ENCODE data around the gene CCDC14.
"Not testable (repeated sequence)": the region's sequence is repeated elsewhere in the genome, so short reads cannot be mapped to it uniquely, and the experiment has no call there.

The CCDC14 gene, protein sequence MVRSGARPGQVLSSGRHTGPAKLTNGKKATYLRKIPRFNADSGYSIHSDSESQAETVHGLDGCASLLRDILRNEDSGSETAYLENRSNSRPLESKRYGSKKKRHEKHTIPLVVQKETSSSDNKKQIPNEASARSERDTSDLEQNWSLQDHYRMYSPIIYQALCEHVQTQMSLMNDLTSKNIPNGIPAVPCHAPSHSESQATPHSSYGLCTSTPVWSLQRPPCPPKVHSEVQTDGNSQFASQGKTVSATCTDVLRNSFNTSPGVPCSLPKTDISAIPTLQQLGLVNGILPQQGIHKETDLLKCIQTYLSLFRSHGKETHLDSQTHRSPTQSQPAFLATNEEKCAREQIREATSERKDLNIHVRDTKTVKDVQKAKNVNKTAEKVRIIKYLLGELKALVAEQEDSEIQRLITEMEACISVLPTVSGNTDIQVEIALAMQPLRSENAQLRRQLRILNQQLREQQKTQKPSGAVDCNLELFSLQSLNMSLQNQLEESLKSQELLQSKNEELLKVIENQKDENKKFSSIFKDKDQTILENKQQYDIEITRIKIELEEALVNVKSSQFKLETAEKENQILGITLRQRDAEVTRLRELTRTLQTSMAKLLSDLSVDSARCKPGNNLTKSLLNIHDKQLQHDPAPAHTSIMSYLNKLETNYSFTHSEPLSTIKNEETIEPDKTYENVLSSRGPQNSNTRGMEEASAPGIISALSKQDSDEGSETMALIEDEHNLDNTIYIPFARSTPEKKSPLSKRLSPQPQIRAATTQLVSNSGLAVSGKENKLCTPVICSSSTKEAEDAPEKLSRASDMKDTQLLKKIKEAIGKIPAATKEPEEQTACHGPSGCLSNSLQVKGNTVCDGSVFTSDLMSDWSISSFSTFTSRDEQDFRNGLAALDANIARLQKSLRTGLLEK

DNA sequence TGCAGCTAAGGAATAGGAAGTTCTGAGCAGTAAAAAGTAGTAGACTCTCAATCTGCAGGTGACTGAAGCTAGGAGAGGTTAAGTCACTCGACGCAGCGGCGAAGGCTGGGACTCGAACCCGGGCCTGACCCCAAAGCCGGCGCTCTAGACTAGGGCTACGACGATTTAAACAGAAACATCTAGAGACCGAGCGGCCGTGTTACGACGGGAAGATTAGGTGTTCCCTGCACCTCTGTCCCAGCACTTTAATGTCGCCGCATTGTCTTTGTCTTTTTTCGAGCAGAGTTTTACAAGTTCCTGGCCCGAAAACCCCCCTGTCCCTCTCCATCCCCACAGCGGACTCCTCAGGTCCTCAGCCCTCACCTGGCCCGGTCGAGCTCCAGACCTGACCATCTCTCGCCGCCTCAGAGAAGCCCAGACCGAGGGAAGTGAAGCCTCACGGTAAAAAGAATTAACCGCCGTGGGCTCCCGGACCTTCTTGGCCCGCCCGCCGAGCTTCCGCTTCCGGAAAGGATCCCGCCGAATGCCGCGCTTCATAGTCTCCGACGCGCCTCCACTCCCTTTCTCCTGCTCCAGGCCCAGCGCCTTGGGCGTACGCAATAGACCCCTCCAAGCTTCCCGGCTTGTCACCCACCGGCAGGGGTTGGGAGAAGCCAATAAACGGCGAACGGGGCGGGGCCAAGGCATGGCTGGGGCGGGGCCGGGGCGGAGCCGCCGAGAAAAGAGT, at the start of gene CCDC14:
CCDC14 (minus strand) TSS at position 449 of the 727 bp plus-strand sequence; CDS start at position 393, 56 bp downstream.
- peak; percentile 55 to 73 for DNase-seq (ENCODE audit: low read depth in 2 of 2)

DNA sequence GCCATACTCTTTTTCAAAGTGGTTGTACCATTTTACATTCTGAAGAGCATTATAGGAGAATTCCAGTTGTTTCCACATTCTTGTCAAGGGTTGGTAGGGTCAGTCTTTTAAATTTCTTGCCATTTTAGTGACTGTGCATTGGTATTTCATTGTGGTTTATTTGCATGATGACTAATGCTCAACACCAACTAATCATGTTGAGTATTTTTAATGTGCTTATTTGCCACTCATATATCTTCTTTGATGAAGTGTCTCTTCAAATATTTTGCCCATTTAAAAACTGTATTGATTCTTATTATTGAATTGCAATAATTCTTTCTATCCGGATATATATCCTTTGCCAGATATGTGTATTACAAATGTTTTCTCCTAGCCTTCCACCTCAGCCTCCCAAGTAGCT, 47.3 kb upstream of the CCDC14 start:
- DNase-seq (ENCODE audit: low read depth in 2 of 2): not testable (repeated sequence)

DNA sequence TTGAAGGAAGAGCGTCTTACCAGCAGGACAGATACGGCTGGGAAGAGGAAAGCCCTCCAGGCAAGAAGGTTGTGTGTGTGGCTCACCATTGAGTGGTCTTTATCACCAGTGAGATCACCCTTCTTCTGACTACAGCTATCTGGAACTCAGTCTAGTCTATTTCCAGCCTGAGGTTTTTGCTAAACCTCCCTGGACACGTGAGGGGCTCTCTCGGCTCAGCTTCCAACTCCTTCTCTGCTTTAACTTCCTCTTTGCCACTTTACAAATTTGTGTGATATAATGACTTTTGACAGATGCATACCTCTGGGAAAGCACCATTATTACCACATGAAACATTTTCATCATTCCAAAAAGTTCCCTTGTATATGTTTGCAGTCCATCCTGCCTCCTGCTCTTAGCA, 46.2 kb upstream of the CCDC14 start:
- DNase-seq (ENCODE audit: low read depth in 2 of 2): no peak

DNA sequence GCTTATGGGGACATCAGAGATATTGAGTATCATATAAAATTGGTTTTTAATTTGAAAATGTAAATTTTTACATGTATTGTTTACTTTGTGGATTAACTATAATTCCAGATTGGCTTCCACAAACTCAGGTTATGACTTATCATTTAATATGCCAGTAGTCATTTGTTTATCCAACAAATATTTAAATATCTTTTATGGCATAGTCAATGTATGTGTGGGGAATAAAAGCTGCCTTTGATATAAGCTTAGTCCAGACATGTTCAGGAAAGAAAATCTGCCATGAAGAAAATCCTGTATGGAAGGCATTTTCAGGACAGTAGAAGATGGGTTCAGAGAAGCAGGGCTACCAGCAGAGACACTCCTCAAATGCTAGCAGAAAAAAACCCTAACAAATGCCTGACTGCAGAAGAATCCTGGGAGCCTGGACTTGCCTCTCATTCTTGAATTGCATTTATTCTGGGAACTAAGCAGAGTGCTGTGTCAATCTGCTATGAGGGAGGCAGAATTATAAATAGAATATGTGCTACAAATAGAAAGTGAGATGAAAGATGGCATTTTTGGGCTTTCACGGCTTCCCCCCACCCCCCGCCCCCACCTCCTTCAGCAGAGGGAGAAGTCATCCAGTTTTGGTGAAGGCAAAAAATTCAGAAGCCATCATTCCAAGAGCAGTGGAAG, 41.5 kb upstream of the CCDC14 start:
- not testable (repeated sequence) for DNase-seq (ENCODE audit: low read depth in 2 of 2)

DNA sequence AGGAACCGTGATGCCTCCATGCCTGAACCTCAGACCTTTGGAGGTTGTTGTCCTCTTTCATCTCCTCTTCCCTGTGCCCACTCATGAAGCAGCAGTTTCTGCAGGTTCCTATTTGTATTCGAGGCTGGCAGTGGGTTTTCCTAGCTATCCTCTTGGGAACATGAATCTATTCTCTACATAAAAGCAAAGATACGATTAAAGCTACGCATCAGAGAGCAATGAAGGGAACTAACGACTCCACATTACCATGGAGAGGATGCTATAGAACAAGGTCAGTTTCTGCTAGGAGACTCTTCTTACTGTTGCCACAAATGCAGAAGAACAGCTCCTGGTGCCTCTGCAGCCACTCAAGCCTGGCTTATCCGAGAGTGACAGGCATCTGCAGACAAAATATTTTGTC, 40.3 kb upstream of the CCDC14 start:
- DNase-seq (ENCODE audit: low read depth in 2 of 2): not testable (repeated sequence)

DNA sequence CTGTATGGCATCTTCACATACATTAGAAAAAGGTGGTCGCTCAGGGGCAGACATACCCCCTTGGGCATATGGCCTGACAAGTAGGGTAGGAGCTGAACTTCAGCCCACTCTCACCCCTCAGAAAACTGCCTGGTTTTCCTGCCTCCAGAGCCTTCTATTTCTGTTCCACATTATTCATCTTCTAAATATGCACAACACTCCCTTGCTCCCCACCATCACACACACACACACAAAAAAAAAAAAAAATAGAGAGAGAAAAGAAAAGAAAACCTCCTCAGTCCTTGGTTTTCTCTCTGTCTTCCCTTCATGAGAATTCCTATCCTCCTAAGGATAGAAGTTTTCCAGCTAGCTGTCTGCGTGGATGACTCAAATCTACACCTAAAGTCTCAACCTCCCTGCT, 36.5 kb upstream of the CCDC14 start:
- DNase-seq (ENCODE audit: low read depth in 2 of 2): no peak

DNA sequence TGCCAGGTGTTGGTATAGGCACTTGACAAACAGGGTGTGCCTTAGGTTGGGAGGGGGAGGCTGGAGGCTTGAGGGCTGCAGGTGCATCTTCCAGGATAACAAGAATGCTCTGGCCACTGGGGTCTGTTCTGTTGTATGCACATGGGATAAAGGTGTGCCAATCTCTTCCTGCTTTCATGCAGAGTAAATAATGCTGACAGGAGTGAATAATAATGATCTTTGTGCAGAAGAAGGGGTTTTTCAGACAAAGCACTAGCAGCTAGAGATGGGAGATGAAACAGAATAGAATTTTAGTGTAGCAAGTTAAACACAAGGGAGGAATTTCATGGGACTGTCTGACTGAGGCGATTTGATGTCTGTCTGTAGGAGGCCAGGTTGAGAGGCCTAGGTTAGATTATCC, 32.8 kb upstream of the CCDC14 start:
- no peak for DNase-seq (ENCODE audit: low read depth in 2 of 2)

DNA sequence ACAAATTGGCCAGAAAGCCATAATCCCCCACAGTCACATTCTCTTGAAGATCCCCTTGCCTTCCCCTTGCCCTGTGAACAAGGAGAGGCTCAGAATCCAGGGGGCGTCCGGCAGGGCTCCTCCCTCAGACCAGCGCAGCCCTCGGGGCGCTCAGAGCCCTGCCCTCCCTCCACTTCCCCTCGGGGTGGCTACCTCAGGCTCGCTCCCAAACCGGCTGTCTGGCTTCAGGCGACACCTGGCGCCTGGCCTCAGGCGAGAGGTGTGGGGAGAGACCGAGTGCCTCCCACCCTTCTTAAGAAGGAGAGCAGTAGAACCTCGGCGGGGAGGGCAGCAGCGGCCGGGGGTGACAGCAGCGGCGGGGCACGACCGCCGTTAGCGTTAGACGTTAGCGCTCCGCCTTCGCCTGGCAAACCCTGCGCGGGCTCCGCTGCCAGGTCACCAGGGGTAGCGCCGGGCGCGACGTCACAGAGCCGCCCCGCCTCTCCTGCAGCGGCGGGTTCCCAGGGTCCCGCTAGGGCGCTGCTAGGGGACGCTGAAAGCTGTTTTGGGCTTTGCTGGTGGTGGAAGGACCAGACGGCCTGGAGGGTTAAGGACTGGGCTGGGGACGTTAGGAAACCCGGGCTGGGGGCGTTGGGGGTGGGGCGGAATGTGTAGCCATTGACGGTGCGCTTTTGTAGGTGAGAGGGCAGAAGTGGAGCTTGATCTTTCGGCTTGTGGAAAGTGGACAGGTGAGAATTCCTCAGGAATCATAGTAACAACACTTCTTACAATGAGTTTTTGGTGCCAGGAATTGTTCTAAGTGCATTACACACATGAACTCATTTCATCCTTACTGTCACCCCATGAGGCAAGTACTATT, 30.9 kb upstream of the CCDC14 start, which contains the start of gene ROPN1:
ROPN1 (minus strand) TSS at position 395 of the 859 bp plus-strand sequence. CDS start 11,643 bp downstream, outside the sequence.
- not testable (repeated sequence) for DNase-seq (ENCODE audit: low read depth in 2 of 2)

DNA sequence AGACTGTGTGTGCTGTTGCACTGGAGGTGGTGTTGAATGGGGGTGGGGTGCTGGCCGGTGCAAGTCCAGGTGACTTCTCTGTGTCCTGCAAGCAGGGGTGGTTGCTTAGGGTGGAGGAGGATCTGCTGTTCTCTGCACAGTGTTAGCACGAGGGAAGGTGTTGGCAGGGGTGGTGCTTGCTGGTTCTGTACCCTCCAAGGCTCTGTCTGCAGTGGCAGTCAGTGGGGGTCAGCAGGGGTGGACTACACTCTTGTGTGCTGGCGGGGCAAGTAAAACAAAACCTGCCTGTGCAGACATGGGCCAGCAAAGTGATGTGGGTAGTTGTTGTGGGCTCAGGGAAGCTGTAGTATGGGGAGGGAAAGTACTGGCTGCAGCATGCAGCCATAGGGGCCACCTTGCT, 25.4 kb upstream of the CCDC14 start:
- DNase-seq (ENCODE audit: low read depth in 2 of 2): no peak

DNA sequence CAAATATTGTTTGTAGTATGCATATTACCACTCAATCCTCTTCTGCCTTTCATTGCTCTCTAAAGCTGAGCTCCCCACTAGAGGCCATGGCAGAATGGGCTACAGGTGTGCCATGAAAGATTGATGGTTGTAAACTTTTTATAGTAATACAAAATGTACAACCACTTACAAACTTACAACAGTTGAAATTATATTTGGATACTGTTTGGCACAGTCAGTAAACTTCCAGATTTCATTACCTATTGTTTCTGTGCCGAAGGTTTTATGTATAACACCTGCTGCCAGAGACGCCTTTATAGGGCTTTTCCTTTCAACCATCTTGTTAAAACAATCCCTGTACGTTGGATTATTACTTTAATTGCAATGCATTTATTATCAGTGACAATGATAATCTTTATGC, 23.9 kb upstream of the CCDC14 start:
- no peak for DNase-seq (ENCODE audit: low read depth in 2 of 2)

DNA sequence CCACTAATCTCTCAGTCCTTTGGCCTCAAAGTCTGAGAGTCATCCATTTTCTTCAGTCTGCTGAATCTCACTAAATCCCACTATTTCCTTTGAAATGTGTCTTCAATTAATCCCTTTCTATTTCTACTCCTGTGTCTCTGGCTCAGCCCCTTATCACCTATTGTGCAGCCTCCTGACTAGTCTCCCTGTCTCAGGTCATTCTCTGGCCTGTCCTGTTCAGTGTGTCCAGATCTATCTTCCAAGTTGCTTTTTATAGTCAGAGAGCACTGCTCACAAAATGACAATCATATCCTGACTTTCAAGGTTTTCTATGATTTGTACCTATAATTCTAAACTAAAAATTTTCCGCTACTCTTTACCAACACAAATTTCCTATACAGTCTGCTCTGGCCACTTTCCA, 23.3 kb upstream of the CCDC14 start:
- DNase-seq (ENCODE audit: low read depth in 2 of 2): no peak

DNA sequence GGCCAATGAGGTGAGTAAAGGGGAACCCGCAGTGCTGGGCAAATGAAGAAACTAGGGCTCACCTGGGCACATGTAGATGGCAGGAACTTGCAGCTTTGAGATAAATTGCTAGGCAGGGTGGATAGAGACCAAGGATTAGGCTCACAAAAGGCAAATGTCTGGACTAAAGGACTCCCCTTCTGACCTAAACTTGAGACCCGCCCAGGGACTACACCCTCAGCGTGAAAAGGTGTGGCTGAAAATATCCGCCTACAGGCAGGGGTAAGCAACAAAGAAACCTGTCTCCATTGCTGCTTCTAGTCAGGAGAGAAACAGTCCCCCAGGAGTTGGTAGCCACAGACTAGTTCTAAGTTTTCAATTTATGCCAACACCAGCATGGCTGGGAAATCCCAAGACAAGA, 20.3 kb upstream of the CCDC14 start:
- DNase-seq (ENCODE audit: low read depth in 2 of 2): not testable (repeated sequence)

DNA sequence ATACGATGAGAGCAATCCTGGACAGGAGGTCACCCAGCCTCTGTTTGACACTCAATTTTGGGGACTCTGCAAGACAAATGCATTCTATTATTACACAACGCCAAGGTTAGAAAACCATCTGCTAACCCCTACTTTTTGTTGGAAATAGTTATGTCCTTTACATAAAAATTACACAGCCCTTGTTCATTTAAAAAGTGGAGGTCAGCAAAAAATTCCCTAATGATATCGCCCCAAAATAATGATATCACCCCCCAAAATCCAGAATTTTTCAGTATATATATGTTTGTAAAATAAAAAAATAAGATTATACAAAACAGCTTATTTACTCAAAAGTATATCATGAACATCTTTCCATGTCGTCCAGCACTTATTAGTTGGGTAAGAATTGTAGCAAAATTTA, 19.5 kb upstream of the CCDC14 start:
- DNase-seq (ENCODE audit: low read depth in 2 of 2): no peak

DNA sequence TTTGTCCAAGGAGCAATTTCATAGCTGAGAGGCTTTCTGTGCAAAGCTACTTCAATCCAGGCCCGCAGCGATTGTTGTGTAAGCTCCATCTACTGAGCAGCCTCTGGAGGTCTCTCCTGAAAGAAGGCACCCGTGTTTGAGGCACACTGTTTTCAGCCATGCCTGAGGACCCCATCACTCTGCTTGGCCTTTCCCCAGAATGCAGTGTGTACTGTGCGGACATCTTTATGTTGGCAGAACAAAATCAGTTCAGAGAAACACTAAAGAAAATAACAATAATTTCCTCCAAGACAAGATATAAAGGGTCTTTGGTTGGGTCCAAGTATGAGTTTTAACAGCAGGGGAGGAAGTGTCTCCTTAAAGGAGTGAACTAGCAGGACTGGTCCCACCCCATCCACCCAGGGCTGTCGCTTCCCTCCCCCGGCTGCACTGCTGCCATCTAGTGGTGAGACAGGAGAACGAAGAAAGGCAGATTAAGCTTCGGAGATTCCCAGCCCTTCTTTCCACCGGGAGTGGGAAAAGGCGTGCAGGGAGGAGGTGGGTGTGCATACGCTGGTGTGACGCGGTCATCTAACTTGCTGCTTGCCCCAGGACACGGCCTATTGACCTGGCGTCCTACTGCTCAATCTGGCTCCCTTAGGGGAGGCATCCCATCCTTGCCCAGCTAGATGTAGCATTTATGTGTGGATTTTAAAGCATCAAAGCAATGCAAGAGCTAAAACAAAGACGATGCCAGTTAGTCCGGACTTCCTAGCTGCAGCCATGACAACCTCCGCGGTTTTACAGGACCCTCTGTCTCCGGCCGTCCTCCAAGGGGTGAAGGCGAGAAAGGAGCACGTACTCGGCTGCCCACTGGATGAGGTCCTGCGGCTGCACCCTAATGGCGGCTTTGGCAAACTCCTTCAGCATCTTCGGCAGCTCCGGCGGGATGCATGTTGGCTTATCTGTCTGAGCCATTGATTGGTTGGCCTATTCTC, 18.8 kb upstream of the CCDC14 start:
- DNase-seq (ENCODE audit: low read depth in 2 of 2): not testable (repeated sequence)

DNA sequence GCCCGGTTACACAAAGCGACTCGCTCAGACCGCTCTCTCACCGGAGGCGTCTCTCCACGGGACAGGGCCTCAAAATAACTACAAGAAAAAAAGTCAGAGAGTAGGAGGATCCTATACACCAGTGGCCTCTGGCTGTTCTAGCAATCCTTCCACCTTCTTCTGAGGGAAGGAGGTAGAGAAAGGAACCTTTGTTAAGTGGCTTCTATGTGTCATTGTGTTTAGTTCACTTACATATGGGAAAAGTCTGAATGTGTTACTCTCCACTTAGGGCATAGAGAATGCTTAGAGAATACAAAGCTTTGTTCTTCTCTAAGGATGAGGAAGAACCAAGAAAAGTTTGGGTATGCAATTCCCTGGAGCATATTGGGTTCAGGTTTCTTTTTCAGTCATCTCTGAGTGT, 15.9 kb upstream of the CCDC14 start:
- not testable (repeated sequence) for DNase-seq (ENCODE audit: low read depth in 2 of 2)

DNA sequence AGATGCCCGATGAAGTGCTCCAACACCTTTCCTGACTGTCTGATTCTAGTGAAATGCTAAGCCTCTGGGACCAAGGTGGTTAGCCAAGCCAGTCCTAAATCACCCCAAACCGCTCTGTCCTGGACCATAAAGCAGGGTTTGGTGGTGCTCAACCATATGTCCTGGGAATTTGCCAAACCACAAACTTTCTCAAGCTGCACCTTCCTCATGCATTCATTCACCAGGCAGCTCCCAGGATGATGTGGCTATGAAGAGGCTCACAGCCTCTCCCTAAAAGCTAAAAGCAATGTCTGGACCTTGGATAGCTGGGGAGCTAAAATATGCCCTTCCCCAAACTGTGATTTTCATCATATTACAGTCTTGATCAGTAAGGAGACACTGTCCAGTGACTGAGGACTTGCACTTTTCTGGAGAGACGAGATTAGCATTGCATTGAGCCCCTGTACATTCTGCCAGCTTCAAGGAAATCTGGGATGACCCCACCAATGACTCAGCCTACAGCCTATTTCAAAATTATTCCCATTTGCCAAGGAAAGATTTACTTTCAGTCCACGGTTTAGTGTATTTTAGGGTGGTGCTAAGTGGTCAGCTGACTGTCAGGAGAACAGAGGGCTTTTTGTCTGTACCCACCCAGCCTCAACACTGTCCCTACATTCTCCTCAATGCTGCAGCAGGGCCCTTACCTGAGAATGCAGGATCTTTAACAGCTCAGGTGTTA, 15.3 kb upstream of the CCDC14 start:
- not testable (repeated sequence) for DNase-seq (ENCODE audit: low read depth in 2 of 2)

DNA sequence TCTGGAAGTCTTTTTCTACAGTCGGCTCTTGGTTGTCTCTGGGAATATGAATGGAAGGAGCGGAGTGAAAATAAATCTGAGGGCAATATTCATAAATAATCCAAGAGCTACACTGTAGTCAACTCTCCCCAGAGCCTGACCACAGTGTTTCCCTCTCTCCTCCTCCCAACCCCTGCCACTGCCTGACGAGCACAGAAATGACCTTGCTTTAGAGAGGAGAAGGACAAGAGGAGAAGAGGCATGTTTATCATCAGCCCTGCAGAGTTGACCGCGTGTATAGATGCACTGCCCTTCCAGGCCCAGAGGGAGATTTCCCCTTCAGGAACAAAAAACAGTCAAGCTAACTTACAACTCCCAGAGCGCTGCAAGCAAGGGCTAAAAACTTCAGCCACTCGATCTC, 14.0 kb upstream of the CCDC14 start:
- DNase-seq (ENCODE audit: low read depth in 2 of 2): not testable (repeated sequence)

DNA sequence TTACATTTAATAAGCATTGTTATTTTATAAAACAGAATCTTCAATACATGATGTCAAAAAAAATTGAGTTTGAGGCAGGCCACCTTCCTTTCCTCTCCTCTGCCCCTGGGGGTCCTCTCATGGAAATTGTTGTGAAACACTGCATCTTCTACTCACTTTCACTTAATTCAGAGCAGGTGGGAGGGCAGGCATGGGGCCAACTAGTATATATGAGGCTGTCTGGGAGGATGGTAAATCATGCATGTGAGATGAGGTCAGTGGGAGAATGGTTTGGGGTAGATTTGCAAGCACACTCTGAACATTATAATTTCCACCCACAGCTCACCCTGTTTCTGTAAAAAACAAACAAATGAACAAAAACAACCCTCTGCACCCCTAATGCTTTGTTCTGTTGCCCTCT, 10.4 kb upstream of the CCDC14 start:
- no peak for DNase-seq (ENCODE audit: low read depth in 2 of 2)

Data from stimulated activated CD4-positive, alpha-beta T cell treated with anti-CD3 and anti-CD28 coated beads, Interleukin-1b, Interleukin-23, amount 100 ng/mL, for 4 hours (primary cell).